HCT116 (cell line): Measurements from ENCODE around the gene THRB. TPM values are rescaled to one million over a fixed set of nuclear protein-coding genes. Genes with fewer than 3 reads are reported as not detected.

ENCODE experiments used
- ATAC-seq: fragments of 200-7000 bp; cut with Tn5 transposase; 2 replicates; pipeline ENCODE4 v1.9.1; 2020; ENCODE audit warnings: mild to moderate bottlenecking, moderate library complexity
- BruUV-seq: library from RNA; stranded (reverse); fragments of 400-500 nt; replicated peaks from 2 replicates; lab custom pipeline; 2021; lab: Mats Ljungman, UMichigan
- CTCF ChIA-PET: fragments of 300-600 bp; sonication (Branson Sonifier 250); formaldehyde crosslinking; loops from one replicate; lab custom pipeline; 2021; ENCODE audit warnings: antibody characterized with exemption; lab: Charles Lee
- POLR2A ChIA-PET: fragments of 300-600, 350-600 bp; sonication (Branson Sonifier 250); formaldehyde crosslinking; loops from one replicate; lab custom pipeline; 2021; ENCODE audit warnings: antibody characterized with exemption; lab: Charles Lee
- RAD21 ChIA-PET, 2 experiments: fragments of 300-600 bp; sonication (Branson Sonifier 250); formaldehyde crosslinking; loops; one replicate each; lab custom pipeline; 2023; ENCODE audit warnings: low total read pairs in 2 of 2; ENCODE audit not compliant: uncharacterized antibody in 2 of 2, unreplicated experiment in 2 of 2, low non-redundant PET in 1 of 2; lab: Charles Lee
- DNase-seq: peaks from one replicate; pipeline ENCODE4 v3.0.0-alpha.2; 2010; ENCODE audit warnings: low read depth, low spot score
- H2AFZ ChIP-seq: fragments of 200-600 bp; shearing (Covaris generic), sonication (generic); 2 replicates; pipeline ENCODE4 v1.6.1; 2017; ENCODE audit warnings: low read depth, mixed run types, mixed read lengths, antibody characterized with exemption, low read length; ENCODE audit not compliant: poor library complexity, severe bottlenecking
- H3K27ac ChIP-seq: 2 replicates; pipeline ENCODE4 v1.5.1; 2012; ENCODE audit warnings: low read depth, low read length
- H3K27me3 ChIP-seq: fragments of 200-600 bp; sonication (generic); 2 replicates; pipeline ENCODE4 v1.6.1; 2016; ENCODE audit warnings: mixed run types, low read length, mixed read lengths; ENCODE audit not compliant: insufficient read depth
- H3K36me3 ChIP-seq, 2 experiments: fragments of 200-500 bp in 1 of 2; fragments of 200-600 bp in 1 of 2; sonication (Bioruptor generic) in 1 of 2; sonication (generic) in 1 of 2; 2 replicates each; pipeline versions ENCODE4 v1.5.1 to v1.6.1; 2014 to 2016; ENCODE audit warnings: low read length in 2 of 2, inconsistent platforms in 1 of 2, mixed read lengths in 1 of 2, mixed run types in 1 of 2; ENCODE audit not compliant: insufficient read depth in 2 of 2, control insufficient read depth in 1 of 2
- H3K4me1 ChIP-seq, 2 experiments: fragments of 200-600 bp in 1 of 2; sonication (generic) in 1 of 2; 2 replicates each; pipeline versions ENCODE4 v1.5.1 to v1.6.1; 2012 to 2017; ENCODE audit warnings: low read length in 2 of 2, inconsistent platforms in 1 of 2, mild to moderate bottlenecking in 1 of 2, mixed read lengths in 1 of 2, mixed run types in 1 of 2, moderate library complexity in 1 of 2; ENCODE audit not compliant: insufficient read depth in 2 of 2, control insufficient read depth in 1 of 2
- H3K4me2 ChIP-seq: fragments of 200-600 bp; sonication (generic); 2 replicates; pipeline ENCODE4 v1.6.1; 2017; ENCODE audit warnings: mixed run types, low read length, mixed read lengths
- H3K4me3 ChIP-seq, 2 experiments: fragments of 200-600 bp in 1 of 2; sonication (generic) in 1 of 2; replicated peaks in 1 of 2; 2 replicates each; pipeline ENCODE4 v1.5.1; 2011 to 2016; ENCODE audit warnings: low read length in 2 of 2, control low read depth in 1 of 2, low read depth in 1 of 2, mild to moderate bottlenecking in 1 of 2, mixed read lengths in 1 of 2, mixed run types in 1 of 2
- H3K79me2 ChIP-seq: fragments of 200-600 bp; sonication (generic); 2 replicates; pipeline ENCODE4 v1.6.1; 2017; ENCODE audit warnings: mild to moderate bottlenecking, mixed run types, low read length, moderate library complexity, mixed read lengths; ENCODE audit not compliant: insufficient read depth
- H3K9ac ChIP-seq: fragments of 200-600 bp; sonication (generic); 2 replicates; pipeline ENCODE4 v1.6.1; 2016; ENCODE audit warnings: low read length, mixed read lengths
- H3K9me2 ChIP-seq: fragments of 200-600 bp; sonication (generic), shearing (Covaris generic); 2 replicates; pipeline ENCODE4 v1.6.1; 2017; ENCODE audit warnings: mixed run types, mild to moderate bottlenecking, moderate library complexity; ENCODE audit not compliant: insufficient read depth
- H3K9me3 ChIP-seq, 2 experiments: fragments of 200-500 bp in 1 of 2; fragments of 200-600 bp in 1 of 2; sonication (Bioruptor generic) in 1 of 2; sonication (generic) in 1 of 2; 2 replicates each; pipeline ENCODE4 v1.6.1; 2014 to 2017; ENCODE audit warnings: low read length in 2 of 2, mixed read lengths in 2 of 2, inconsistent platforms in 1 of 2, low read depth in 1 of 2, mild to moderate bottlenecking in 1 of 2, mixed run types in 1 of 2, moderate library complexity in 1 of 2; ENCODE audit not compliant: control insufficient read depth in 1 of 2, insufficient read depth in 1 of 2
- H4K20me1 ChIP-seq: fragments of 200-600 bp; sonication (generic), shearing (Covaris generic); 2 replicates; pipeline ENCODE4 v1.6.1; 2017; ENCODE audit warnings: mixed run types, mild to moderate bottlenecking, moderate library complexity; ENCODE audit not compliant: insufficient read depth
- EGR1 ChIP-seq: IDR thresholded peaks from 2 replicates; pipeline ENCODE4 v1.6.1; 2012; ENCODE audit warnings: low read depth
- FOSL1 ChIP-seq: IDR thresholded peaks from 2 replicates; pipeline ENCODE4 v1.6.1; 2012; ENCODE audit warnings: low read depth
- JUND ChIP-seq: IDR thresholded peaks from 2 replicates; pipeline ENCODE4 v1.6.1; 2012
- MAX ChIP-seq: IDR thresholded peaks from 2 replicates; pipeline ENCODE4 v1.6.1; 2012
- RAD21 ChIP-seq: IDR thresholded peaks from 2 replicates; pipeline ENCODE4 v1.6.1; 2012; ENCODE audit warnings: low read depth, mild to moderate bottlenecking
- SP1 ChIP-seq: IDR thresholded peaks from 2 replicates; pipeline ENCODE4 v1.6.1; 2012; ENCODE audit warnings: low read depth
- TCF7L2 ChIP-seq: IDR thresholded peaks from 2 replicates; pipeline ENCODE4 v1.7.0; 2011; ENCODE audit warnings: borderline replicate concordance, inconsistent platforms; ENCODE audit not compliant: insufficient read depth, insufficient read length; ENCODE audit errors: extremely low read depth
- intact Hi-C: fragments of 100-400 bp; cut with micrococcal nuclease; formaldehyde crosslinking; loops from 2 replicates; pipeline ENCODE4 v1.10.0; 2022
- total RNA-seq: library from RNA; stranded (reverse); gene quantifications from one replicate; pipeline ENCODE4 v1.2.1, GENCODE V29; 2021; ENCODE audit not compliant: unreplicated experiment
- TF ChIP-seq, protein P1 (sequence below): IDR thresholded peaks from 2 replicates; pipeline ENCODE4 v1.6.1; 2012

The THRB gene
- total RNA-seq, 1 experiment from 2014 or later = 2.5 TPM

GRCh38 chr3:24232784-24233183 is 261.9 kb downstream of the THRB start:
- no peaks in the 10 kb centered on the region for H4K20me1 ChIP-seq
- no peak overlapping the region for H3K9ac ChIP-seq
- no peaks in the 10 kb centered on the region for H3K27me3 ChIP-seq
- no peaks in the 10 kb centered on the region for H3K36me3 ChIP-seq
- no peak overlapping the region for H3K4me2 ChIP-seq
- peaks cover 7 to 11% of the 10 kb centered on the region in 2 experiments; a peak in 2 of 4 replicates for H3K4me1 ChIP-seq
- CTCF ChIA-PET = no interaction called here
- DNase-seq (no peak), ATAC-seq (no peak)
- no peak overlapping the region for H2AFZ ChIP-seq
- H3K9me3 ChIP-seq = no peaks in the 10 kb centered on the region
- no peak overlapping the region for H3K27ac ChIP-seq
- no peak overlapping the region for H3K4me3 ChIP-seq
- intact Hi-C loops = no loop called here
- no peaks in the 10 kb centered on the region for H3K9me2 ChIP-seq
- no TSS peak for BruUV-seq
- RAD21 ChIA-PET = no interaction called here
- POLR2A ChIA-PET = no interaction called here
- H3K79me2 ChIP-seq = no peaks in the 10 kb centered on the region
- TF ChIP-seq SP1 (no peak), TCF7L2 (no peak), EGR1 (no peak), RAD21 (no peak)

GRCh38 chr3:24229468-24230221 is 265.0 kb downstream of the THRB start:
- no peak for TF ChIP-seq EGR1
- TF ChIP-seq, protein P1, sequence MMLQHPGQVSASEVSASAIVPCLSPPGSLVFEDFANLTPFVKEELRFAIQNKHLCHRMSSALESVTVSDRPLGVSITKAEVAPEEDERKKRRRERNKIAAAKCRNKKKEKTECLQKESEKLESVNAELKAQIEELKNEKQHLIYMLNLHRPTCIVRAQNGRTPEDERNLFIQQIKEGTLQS = no peak
- TF ChIP-seq FOSL1 = no peak
- TF ChIP-seq JUND = no peak
- TF ChIP-seq MAX = no peak
- POLR2A ChIA-PET = no interaction called here
- Histone ChIP-seq H3K9ac (no peak overlapping the region), H3K4me3 (no peak overlapping the region), H2AFZ (no peak overlapping the region), H3K27ac (no peak overlapping the region), H3K36me3 (no peaks in the 10 kb centered on the region), H3K9me2 (no peaks in the 10 kb centered on the region), H3K27me3 (no peaks in the 10 kb centered on the region), H4K20me1 (no peaks in the 10 kb centered on the region), H3K4me1 (0 out of 4 replicates have a peak, but pooled peaks cover 0 to under 1% of the 10 kb centered on the region in 2 experiments), H3K79me2 (no peaks in the 10 kb centered on the region), H3K4me2 (no peak overlapping the region), H3K9me3 (no peaks in the 10 kb centered on the region)
- ATAC-seq (no peak), DNase-seq (no peak)
- intact Hi-C loops = no loop called here
- CTCF ChIA-PET = no interaction called here
- no TSS peak for BruUV-seq
- RAD21 ChIA-PET = no interaction called here
